Ovary (tissue), 9 donors: ENCODE results near the gene LINGO3. TPM values are rescaled to one million over a fixed set of nuclear protein-coding genes. Genes with fewer than 3 reads are reported as not detected.

Source experiments
- DNase-seq, 5 donors: peaks; one replicate each; pipeline ENCODE4 v3.0.0-alpha.2; 2019 to 2020
- H3K27ac ChIP-seq, 2 donors: fragments of 200-600 bp; one replicate each; pipeline versions ENCODE4 v1.5.1 to v1.8.0; 2019 to 2022
- H3K27me3 ChIP-seq: fragments of 200-600 bp; one replicate; pipeline ENCODE4 v1.8.0; 2022
- H3K36me3 ChIP-seq: fragments of 200-600 bp; sonication (generic); one replicate; pipeline ENCODE4 v1.5.1; 2019
- H3K4me1 ChIP-seq: one replicate; pipeline ENCODE4 v1.8.1; 2013; ENCODE audit warnings: mild to moderate bottlenecking, moderate library complexity; ENCODE audit not compliant: insufficient read depth
- H3K4me3 ChIP-seq: fragments of 200-600 bp; sonication (generic); one replicate; pipeline ENCODE4 v1.5.1; 2017
- H3K9me3 ChIP-seq, 2 donors: fragments of 200-600 bp in 1 of 2; sonication (generic) in 1 of 2; one replicate each; pipeline versions ENCODE4 v1.5.1 to v1.8.1; 2013 to 2019; ENCODE audit warnings: mild to moderate bottlenecking in 1 of 2, moderate library complexity in 1 of 2
- EP300 ChIP-seq: sonication (generic); formaldehyde crosslinking; IDR thresholded peaks from one replicate; pipeline ENCODE4 v1.6.1; 2017; ENCODE audit warnings: antibody characterized with exemption
- POLR2A ChIP-seq: fragments of 450-650 bp; IDR thresholded peaks from one replicate; pipeline ENCODE4 v1.6.1; 2017; ENCODE audit warnings: antibody characterized with exemption, mild to moderate bottlenecking, moderate library complexity
- WGBS, 3 donors: extraction: QIAGEN DNeasy Blood & Tissue Kit in 1 of 3; methylation state at CpG; one replicate each; pipeline versions ENCODE4 v1.1.5 to v1.1.7; 2013 to 2017; 5-methylcytosine and 5-hydroxymethylcytosine counted together
- intact Hi-C, 4 donors: fragments of 100-400 bp; cut with DNase I; formaldehyde crosslinking; loops; one replicate each; pipeline versions ENCODE4 v1.11.0 to v1.15.1; 2022 to 2023
- polyA plus RNA-seq, 2 donors: library from polyadenylated mRNA; stranded (reverse); fragments of 200-250 nt in 1 of 2; fragments of 350-450 nt in 1 of 2; fragmentation: Illumina TruSeq in 1 of 2; extraction: RNeasy Lipid Tissue Mini Kit (QIAGEN cat#74804) in 1 of 2; gene quantifications; one replicate each; pipeline ENCODE4 v1.2.3, GENCODE V29; 2013 to 2014
- total RNA-seq, 7 donors: library from RNA; depleted of rRNA in 2 of 7; stranded (reverse); fragments of >200 nt in 2 of 7; fragmentation: NEBNext Ultra II Directional in 3 of 7; extraction: Animal tissue kit (Norgen Biotek cat#: 25700) in 3 of 7; gene quantifications; one replicate each; pipeline versions ENCODE4 v1.1.0 to v1.2.4, GENCODE V29; 2016 to 2023
- TF ChIP-seq, protein P1 (sequence below), 3 donors: fragments of 450-650 bp in 2 of 3; fragments of 200-600 bp in 1 of 3; IDR thresholded peaks; one replicate each; pipeline versions ENCODE4 v1.5.1 to v1.8.0; 2016 to 2022; ENCODE audit warnings: antibody characterized with exemption in 3 of 3, mild to moderate bottlenecking in 1 of 3
- donor health status: DM: no; HTN: no; CAD: no; lungs with moderate emphysema.
- donor health status: DM: no; HTN: no; CAD: no.
- donor health status: Bipolar disorder and iron deficiency.
- donor health status: DM: yes; HTN: yes; CAD: no.
- donor health status: DM: no; HTN: no; CAD: no.
- donor health status: DM: yes; HTN: yes; CAD: no.

Gene LINGO3
- total and polyA plus RNA-seq, 9 donors, result not detected

DNA sequence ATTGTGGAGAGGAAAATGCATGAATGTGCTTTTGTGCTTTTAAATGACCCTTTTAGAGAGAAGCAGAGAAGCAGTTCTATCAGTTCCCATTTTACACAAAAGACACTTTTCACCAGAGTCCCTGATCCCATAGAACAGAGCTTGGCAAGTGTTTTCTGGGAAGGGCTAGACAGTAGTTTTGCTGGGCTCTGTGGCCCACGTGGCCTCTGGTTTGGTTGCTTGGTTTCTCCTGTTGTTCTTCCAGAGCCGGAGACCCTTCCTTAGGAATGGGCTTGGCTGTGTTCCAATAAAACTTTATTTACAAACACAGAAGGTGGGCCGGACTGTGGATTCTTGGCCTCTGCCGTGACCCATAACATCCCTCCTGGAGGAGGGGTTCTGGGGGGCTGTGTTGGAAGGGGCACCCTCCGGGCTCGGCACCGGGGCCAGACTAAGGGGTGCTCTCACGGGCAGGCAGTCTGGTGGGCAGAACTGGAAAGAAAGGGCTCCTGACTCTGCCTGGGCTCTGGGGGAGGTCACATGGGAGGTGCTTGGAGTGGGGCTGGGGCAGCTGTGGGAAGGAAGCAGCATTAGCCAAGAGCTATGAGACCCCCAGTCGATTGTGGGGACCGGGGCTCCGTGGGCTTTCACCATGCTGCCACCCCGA lies 23.8 kb upstream of the LINGO3 start:
- 63 to 75% (median 66%) methylated on average over 12 of the region's 12 CpGs for WGBS, 3 donors
- H3K27me3 ChIP-seq, result no peaks in the 10 kb centered on the region
- intact Hi-C loops, result no loop called here
- H3K36me3 ChIP-seq, result no peaks in the 10 kb centered on the region
- H3K27ac ChIP-seq, result no peak overlapping the region
- DNase-seq, result no peak
- peaks cover 11% of the 10 kb centered on the region for H3K4me1 ChIP-seq
- no peaks in the 10 kb centered on the region for H3K9me3 ChIP-seq
- TF ChIP-seq POLR2A, result no peak
- TF ChIP-seq, protein P1, sequence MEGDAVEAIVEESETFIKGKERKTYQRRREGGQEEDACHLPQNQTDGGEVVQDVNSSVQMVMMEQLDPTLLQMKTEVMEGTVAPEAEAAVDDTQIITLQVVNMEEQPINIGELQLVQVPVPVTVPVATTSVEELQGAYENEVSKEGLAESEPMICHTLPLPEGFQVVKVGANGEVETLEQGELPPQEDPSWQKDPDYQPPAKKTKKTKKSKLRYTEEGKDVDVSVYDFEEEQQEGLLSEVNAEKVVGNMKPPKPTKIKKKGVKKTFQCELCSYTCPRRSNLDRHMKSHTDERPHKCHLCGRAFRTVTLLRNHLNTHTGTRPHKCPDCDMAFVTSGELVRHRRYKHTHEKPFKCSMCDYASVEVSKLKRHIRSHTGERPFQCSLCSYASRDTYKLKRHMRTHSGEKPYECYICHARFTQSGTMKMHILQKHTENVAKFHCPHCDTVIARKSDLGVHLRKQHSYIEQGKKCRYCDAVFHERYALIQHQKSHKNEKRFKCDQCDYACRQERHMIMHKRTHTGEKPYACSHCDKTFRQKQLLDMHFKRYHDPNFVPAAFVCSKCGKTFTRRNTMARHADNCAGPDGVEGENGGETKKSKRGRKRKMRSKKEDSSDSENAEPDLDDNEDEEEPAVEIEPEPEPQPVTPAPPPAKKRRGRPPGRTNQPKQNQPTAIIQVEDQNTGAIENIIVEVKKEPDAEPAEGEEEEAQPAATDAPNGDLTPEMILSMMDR (IDR thresholded peaks at IDR 0.05), result no peak
- no peak for TF ChIP-seq EP300
- no peak overlapping the region for H3K4me3 ChIP-seq

DNA sequence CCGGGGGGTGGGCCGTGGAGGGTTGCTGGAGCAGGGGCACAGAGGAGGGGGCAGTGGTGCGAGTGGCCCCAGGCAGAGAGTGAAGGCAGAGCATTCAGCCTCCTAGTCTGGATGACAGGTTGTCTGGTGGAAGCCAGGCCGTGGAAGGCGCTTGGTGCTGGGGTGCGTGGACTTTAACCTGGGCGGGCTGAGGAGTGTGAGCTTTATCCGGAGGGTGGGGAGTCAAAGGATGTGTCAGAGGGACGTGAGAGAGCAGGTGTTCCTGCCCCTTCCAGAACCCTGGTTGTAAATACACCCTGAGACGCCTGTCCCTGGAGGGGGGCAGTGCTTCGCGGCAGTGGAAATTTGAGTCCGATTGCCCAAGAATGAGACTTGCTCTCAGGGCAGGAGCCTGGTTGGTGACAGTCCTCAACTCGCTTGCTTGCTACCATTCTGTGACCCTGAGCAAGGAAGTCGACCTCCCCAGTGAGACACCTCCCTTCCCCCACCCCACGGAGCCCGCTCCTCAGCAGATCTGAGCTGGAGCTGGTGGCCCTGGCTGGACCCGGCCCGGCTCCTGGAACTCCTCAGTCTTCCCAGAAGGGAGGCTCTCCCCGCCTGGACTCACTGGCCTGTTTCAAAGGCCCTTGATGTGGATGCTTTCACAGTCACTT lies 22.8 kb upstream of the LINGO3 start:
- no peak overlapping the region for H3K4me3 ChIP-seq
- H3K27me3 ChIP-seq, result no peaks in the 10 kb centered on the region
- no peak overlapping the region for H3K27ac ChIP-seq
- WGBS, 3 donors, result 71 to 75% (median 73%) methylated on average over 20 of the region's 20 CpGs
- no peak for DNase-seq
- peaks cover 11% of the 10 kb centered on the region for H3K4me1 ChIP-seq
- no peaks in the 10 kb centered on the region for H3K36me3 ChIP-seq
- TF ChIP-seq, protein P1 (IDR thresholded peaks at IDR 0.05), result no peak
- TF ChIP-seq EP300 (no peak), POLR2A (no peak)
- H3K9me3 ChIP-seq, result no peaks in the 10 kb centered on the region
- intact Hi-C loops, result no loop called here

DNA sequence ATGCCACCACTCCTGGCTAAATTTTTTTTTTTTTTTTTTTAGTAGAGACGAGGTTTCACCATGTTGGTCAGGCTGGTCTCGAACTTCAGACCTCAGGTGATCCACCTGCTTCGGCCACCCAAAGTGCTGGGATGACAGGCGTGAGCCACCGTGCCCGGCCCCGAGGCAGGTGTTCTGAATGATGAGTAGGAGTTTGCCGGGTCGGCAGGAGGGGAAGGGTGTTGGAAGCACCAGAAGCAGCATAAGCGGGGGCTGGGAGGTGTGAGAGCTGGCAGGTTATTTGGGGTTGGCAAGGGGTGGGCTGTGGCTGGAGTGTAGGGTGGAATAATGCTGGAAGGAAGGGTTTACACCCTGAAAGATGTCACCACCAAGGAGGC lies 22.3 kb upstream of the LINGO3 start:
- Histone ChIP-seq H3K27ac (no peak overlapping the region), H3K4me1 (peaks cover 11% of the 10 kb centered on the region), H3K36me3 (no peaks in the 10 kb centered on the region), H3K4me3 (no peak overlapping the region), H3K9me3 (no peaks in the 10 kb centered on the region), H3K27me3 (no peaks in the 10 kb centered on the region)
- WGBS, 3 donors, result 68 to 73% (median 70%) methylated on average over 10 of the region's 10 CpGs
- intact Hi-C loops, result no loop called here
- no peak for DNase-seq
- TF ChIP-seq POLR2A (no peak), EP300 (no peak)
- TF ChIP-seq, protein P1 (IDR thresholded peaks at IDR 0.05), result no peak

DNA sequence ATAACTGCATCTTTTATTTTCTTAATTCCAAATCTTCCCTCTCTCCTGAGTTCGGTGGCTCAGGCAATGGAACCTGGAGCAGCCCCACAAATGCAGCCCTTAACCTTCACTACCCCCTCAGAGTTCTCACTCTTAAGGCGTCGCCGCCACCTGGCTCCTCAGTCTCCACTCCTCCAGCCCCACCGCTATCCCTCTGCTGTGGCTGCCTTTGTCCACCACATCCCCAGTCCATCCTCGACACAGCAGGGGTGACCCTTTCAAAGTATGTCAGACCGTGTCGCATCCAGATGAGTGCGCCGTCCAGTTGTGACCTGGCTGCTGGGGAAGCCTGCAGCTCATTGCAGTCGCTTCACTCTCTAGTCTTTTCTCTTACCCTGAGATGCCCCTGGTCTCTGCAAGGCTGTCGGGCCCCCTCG lies 21.6 kb upstream of the LINGO3 start:
- no peak for TF ChIP-seq EP300
- TF ChIP-seq POLR2A, result no peak
- TF ChIP-seq, protein P1 (IDR thresholded peaks at IDR 0.05), result no peak
- Histone ChIP-seq H3K9me3 (no peaks in the 10 kb centered on the region), H3K4me1 (peaks cover 11% of the 10 kb centered on the region), H3K27me3 (no peaks in the 10 kb centered on the region), H3K4me3 (peak overlapping the region; percentile 91), H3K36me3 (no peaks in the 10 kb centered on the region), H3K27ac (no peak overlapping the region)
- WGBS, 3 donors, result 41 to 50% (median 47%) methylated on average over 13 of the region's 13 CpGs
- intact Hi-C loops, result no loop called here
- no peak for DNase-seq
